Endothelial cell of umbilical vein (primary cell): ENCODE data around the gene TFF2. TPM values are rescaled to one million over a fixed set of nuclear protein-coding genes. Genes with fewer than 3 reads are reported as not detected.

ENCODE experiments used
- BruUV-seq: library from RNA; stranded (reverse); fragments of 400-500 nt; replicated peaks from 2 replicates; lab custom pipeline; 2021; lab: Mats Ljungman, UMichigan
- CTCF ChIA-PET: fragments of 300-600, 350-600 bp; sonication (Branson Sonifier 250); formaldehyde crosslinking; loops from one replicate; lab custom pipeline; 2021; ENCODE audit warnings: antibody characterized with exemption, inconsistent platforms; lab: Charles Lee
- POLR2A ChIA-PET: fragments of 300-600, 350-600 bp; sonication (Branson Sonifier 250); formaldehyde crosslinking; loops from one replicate; lab custom pipeline; 2021; ENCODE audit warnings: antibody characterized with exemption, inconsistent platforms; lab: Charles Lee
- DNase-seq: peaks from one replicate; pipeline ENCODE4 v3.0.0-alpha.2; 2011; ENCODE audit warnings: low read depth, low spot score
- FAIRE-seq: peaks from 2 replicates; lab custom pipeline; 2011; peaks lifted over from hg19 to GRCh38; lab: Jason Lieb, UNC
- H2AFZ ChIP-seq: 2 replicates; pipeline ENCODE4 v1.6.0; 2012; ENCODE audit warnings: low read depth, low read length, control low read depth, inconsistent platforms
- H3K27ac ChIP-seq: 2 replicates; pipeline ENCODE4 v1.5.1; 2011; ENCODE audit warnings: low read depth, mild to moderate bottlenecking, control low read depth, low read length, moderate library complexity; ENCODE audit not compliant: insufficient read depth
- H3K27me3 ChIP-seq, 2 experiments: 2 replicates each; pipeline versions ENCODE4 v1.6.0 to v1.6.1; 2011; ENCODE audit warnings: low read length in 2 of 2, mixed read lengths in 1 of 2; ENCODE audit not compliant: control insufficient read depth in 2 of 2, insufficient read depth in 2 of 2
- H3K36me3 ChIP-seq, 2 experiments: 2 replicates in 1 of 2; 3 replicates in 1 of 2; pipeline ENCODE4 v1.5.1; 2011; ENCODE audit warnings: low read length in 2 of 2, mild to moderate bottlenecking in 1 of 2, moderate library complexity in 1 of 2; ENCODE audit not compliant: control insufficient read depth in 2 of 2, insufficient read depth in 2 of 2; ENCODE audit errors: extremely low read depth in 1 of 2
- H3K4me1 ChIP-seq: 3 replicates; pipeline ENCODE4 v1.5.1; 2011; ENCODE audit warnings: mild to moderate bottlenecking, low read length; ENCODE audit not compliant: control insufficient read depth, insufficient read depth; ENCODE audit errors: extremely low read depth
- H3K4me2 ChIP-seq: 2 replicates; pipeline ENCODE4 v1.6.1; 2011; ENCODE audit warnings: low read length, control low read depth, mixed read lengths; ENCODE audit not compliant: insufficient read depth
- H3K4me3 ChIP-seq, 3 experiments: fragments of 200-600 bp in 1 of 3; sonication (generic), shearing (Covaris generic) in 1 of 3; replicated peaks in 1 of 3; 2 replicates each; pipeline ENCODE4 v1.5.1; 2011 to 2016; ENCODE audit warnings: control low read depth in 3 of 3, low read length in 3 of 3, mild to moderate bottlenecking in 2 of 3, inconsistent platforms in 1 of 3, low read depth in 1 of 3, moderate library complexity in 1 of 3; ENCODE audit not compliant: insufficient read depth in 1 of 3
- H3K79me2 ChIP-seq: 2 replicates; pipeline ENCODE4 v1.6.0; 2012; ENCODE audit warnings: low read length, inconsistent platforms; ENCODE audit not compliant: control insufficient read depth, insufficient read depth
- H3K9ac ChIP-seq: replicated peaks from 2 replicates; pipeline ENCODE3; 2011; ENCODE audit warnings: low read length, control low read depth; ENCODE audit not compliant: insufficient read depth; ENCODE audit errors: extremely low read depth
- H3K9me1 ChIP-seq: replicated peaks from 3 replicates; pipeline ENCODE4 v1.6.0; 2011; ENCODE audit warnings: mild to moderate bottlenecking, low read length; ENCODE audit not compliant: control insufficient read depth, insufficient read depth; ENCODE audit errors: extremely low read depth
- H3K9me3 ChIP-seq: replicated peaks from 2 replicates; pipeline ENCODE4 v1.5.1; 2012; ENCODE audit warnings: low read length, inconsistent platforms; ENCODE audit not compliant: control insufficient read depth, insufficient read depth
- H4K20me1 ChIP-seq: replicated peaks from 2 replicates; pipeline ENCODE3; 2011; ENCODE audit warnings: mild to moderate bottlenecking, low read length; ENCODE audit not compliant: control insufficient read depth, insufficient read depth; ENCODE audit errors: extremely low read depth
- CTCF ChIP-seq, 2 donors: IDR thresholded peaks; 1 replicate in 1 of 2; 2 replicates in 1 of 2; pipeline ENCODE4 v1.5.1; 2011; ENCODE audit warnings: low read length in 2 of 2, mild to moderate bottlenecking in 2 of 2, moderate library complexity in 2 of 2, control low read depth in 1 of 2, inconsistent platforms in 1 of 2, low read depth in 1 of 2; ENCODE audit not compliant: insufficient read depth in 1 of 2; ENCODE audit errors: extremely low read depth in 1 of 2
- EZH2 ChIP-seq: IDR thresholded peaks from 2 replicates; pipeline ENCODE4 v1.6.1; 2012; ENCODE audit warnings: borderline replicate concordance, low read depth, mild to moderate bottlenecking, moderate library complexity, low read length, inconsistent platforms; ENCODE audit not compliant: severe bottlenecking
- GATA2 ChIP-seq: IDR thresholded peaks from 2 replicates; pipeline ENCODE4 v1.7.0; 2011; ENCODE audit warnings: low read depth, mild to moderate bottlenecking, moderate library complexity, mixed read lengths, low read length; ENCODE audit not compliant: insufficient read length, insufficient read depth
- MYC ChIP-seq: IDR thresholded peaks from one replicate; pipeline ENCODE4 v1.6.1; 2011; ENCODE audit warnings: mild to moderate bottlenecking, low read depth, low read length
- POLR2A ChIP-seq: IDR thresholded peaks from 2 replicates; pipeline ENCODE4 v1.6.1; 2012; ENCODE audit warnings: low read depth, mild to moderate bottlenecking, control low read depth, low read length
- POLR2AphosphoS5 ChIP-seq: IDR thresholded peaks from 2 replicates; pipeline ENCODE4 v1.6.1; 2012; ENCODE audit warnings: low read depth, mild to moderate bottlenecking, control low read depth, low read length, moderate library complexity; ENCODE audit not compliant: insufficient read depth
- dilution Hi-C: fragments of 300-500 bp; cut with MboI; formaldehyde crosslinking; loops from one replicate; pipeline ENCODE4 v1.15.0; 2019; ENCODE audit warnings: low sequenced_read_pairs; ENCODE audit not compliant: extremely low pct_ligation_motif_present
- intact Hi-C: fragments of 100-400 bp; cut with micrococcal nuclease; formaldehyde crosslinking; loops from one replicate; pipeline ENCODE4 v1.10.0; 2022
- polyA plus RNA-seq, 4 experiments: library from polyadenylated mRNA; depleted of rRNA in 3 of 4; stranded (reverse) in 3 of 4; unstranded in 1 of 4; fragments of >200 nt; gene quantifications; 2 replicates each; pipeline versions ENCODE4 v1.2.1 to v1.2.3, GENCODE V29; 2011 to 2012; ENCODE audit warnings: missing spikeins in 1 of 4
- total RNA-seq: library from RNA; stranded (reverse); gene quantifications from 2 replicates; pipeline ENCODE4 v1.2.3, GENCODE V29; 2021
- TF ChIP-seq, protein P1 (sequence below): IDR thresholded peaks from 2 replicates; pipeline ENCODE4 v1.6.1; 2011; ENCODE audit not compliant: insufficient read depth, insufficient read length

Gene TFF2
- total and polyA plus RNA-seq, 2 donors (not counting 3 experiments of a cell fraction or from before 2014, with no cell fraction given), result not detected

- H4K20me1 ChIP-seq, result no peaks in the 10 kb centered on the region
- no peak overlapping the region for H3K4me2 ChIP-seq
- intact Hi-C loops, result loop anchor here (2.0 kb wide), 1 partner anchor 75 kb away; no protein-coding TSS in a partner anchor
- ChIA-PET POLR2A (no interaction called here), CTCF (interaction anchor here (1.0 kb wide), 1 partner anchor 35 kb away, joined by 3 read pairs; no protein-coding TSS in a partner anchor)
- H3K27ac ChIP-seq, result no peak overlapping the region
- no peak overlapping the region for H2AFZ ChIP-seq
- no peaks in the 10 kb centered on the region for H3K79me2 ChIP-seq
- no peaks in the 10 kb centered on the region for H3K36me3 ChIP-seq
- peaks cover 10% of the 10 kb centered on the region for H3K4me1 ChIP-seq
- H3K27me3 ChIP-seq, result no peaks in the 10 kb centered on the region
- no peak for TF ChIP-seq EZH2
- no peak for TF ChIP-seq CTCF (IDR thresholded peaks at IDR 0.05; ENCODE audit: extremely low read depth in 1 of 2, insufficient read depth in 1 of 2, low read depth in 1 of 2, low read length in 2 of 2)
- TF ChIP-seq POLR2AphosphoS5, result no peak
- TF ChIP-seq, protein P1, sequence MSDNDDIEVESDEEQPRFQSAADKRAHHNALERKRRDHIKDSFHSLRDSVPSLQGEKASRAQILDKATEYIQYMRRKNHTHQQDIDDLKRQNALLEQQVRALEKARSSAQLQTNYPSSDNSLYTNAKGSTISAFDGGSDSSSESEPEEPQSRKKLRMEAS, result no peak
- dilution Hi-C loops, result no loop called here
- no peak for FAIRE-seq
- H3K9me3 ChIP-seq, result no peaks in the 10 kb centered on the region
- no peak overlapping the region for H3K4me3 ChIP-seq
- H3K9me1 ChIP-seq, result no peaks in the 10 kb centered on the region
- no peak overlapping the region for H3K9ac ChIP-seq
- BruUV-seq, result no TSS peak
- DNase-seq, result no peak
Observed at GRCh38 chr21:42303443-42303842, 47.4 kb downstream of the TFF2 start.

DNA sequence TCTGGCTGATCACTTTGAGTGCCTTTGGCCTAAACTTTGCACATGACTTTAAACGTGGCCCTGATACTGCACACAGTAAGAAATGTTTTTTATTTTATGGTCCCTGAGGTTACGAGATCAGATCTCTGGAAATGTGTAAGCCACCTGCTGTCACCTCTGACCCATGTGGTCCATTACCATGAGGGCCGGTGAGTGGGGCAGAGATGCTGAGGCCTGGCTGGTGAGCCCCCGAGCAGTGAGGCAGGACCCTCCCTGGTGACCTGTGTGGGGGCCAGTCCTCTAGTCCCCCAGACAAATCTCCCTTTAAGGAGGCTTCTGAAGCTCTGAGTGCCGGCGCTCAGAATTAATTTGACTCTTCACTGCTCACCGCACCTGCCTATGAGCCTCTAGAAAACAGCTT lies 48.0 kb downstream of the TFF2 start:
- intact Hi-C loops (loop anchor here (1.0 to 2.0 kb wide), 2 partner anchors 74 to 157 kb away; no protein-coding TSS in a partner anchor), dilution Hi-C loops (no loop called here)
- no peaks in the 10 kb centered on the region for H3K9me1 ChIP-seq
- no peak overlapping the region for H3K4me3 ChIP-seq
- ChIA-PET POLR2A (no interaction called here), CTCF (interaction anchor here (1.0 to 2.4 kb wide), 4 partner anchors 8 to 157 kb away, joined by 3 to 18 read pairs (median 4); no protein-coding TSS in a partner anchor)
- TF ChIP-seq GATA2 (no peak), POLR2A (no peak), MYC (no peak)
- H2AFZ ChIP-seq, result no peak overlapping the region
- no peaks in the 10 kb centered on the region for H3K27me3 ChIP-seq
- H3K4me2 ChIP-seq, result no peak overlapping the region
- BruUV-seq, result no TSS peak
- H3K36me3 ChIP-seq, result no peaks in the 10 kb centered on the region
- no peaks in the 10 kb centered on the region for H3K79me2 ChIP-seq
- no peak for FAIRE-seq
- no peaks in the 10 kb centered on the region for H4K20me1 ChIP-seq
- no peak overlapping the region for H3K9ac ChIP-seq
- H3K27ac ChIP-seq, result no peak overlapping the region
- H3K9me3 ChIP-seq, result no peaks in the 10 kb centered on the region
- DNase-seq, result no peak
- peaks cover 10% of the 10 kb centered on the region for H3K4me1 ChIP-seq
